Measurements from ENCODE around the gene C6orf132.
A peak's percentile ranks its signal among the peaks of the same experiment; 100 is the strongest.
"Not testable (repeated sequence)": the region's sequence is repeated elsewhere in the genome, so short reads cannot be mapped to it uniquely, and the experiment has no call there.

The C6orf132 gene

GRCh38 chr6:42158631-42159030, 16.2 kb upstream of the C6orf132 start:
- DNase-seq = no peak

- no peak for DNase-seq
Observed at GRCh38 chr6:42158011-42158410, 15.6 kb upstream of the C6orf132 start.

GRCh38 chr6:42156638-42157037, 14.2 kb upstream of the C6orf132 start:
- no peak for DNase-seq

- DNase-seq = no peak
Observed at GRCh38 chr6:42155293-42155692, 12.9 kb upstream of the C6orf132 start.

- DNase-seq = no peak
Observed at GRCh38 chr6:42154461-42155209, 12.2 kb upstream of the C6orf132 start.

- no peak for DNase-seq
Observed at GRCh38 chr6:42153921-42154320, 11.5 kb upstream of the C6orf132 start.

GRCh38 chr6:42152528-42153213, 10.3 kb upstream of the C6orf132 start:
- DNase-seq = not testable (repeated sequence)

GRCh38 chr6:42152024-42152423, 9.6 kb upstream of the C6orf132 start:
- no peak for DNase-seq

- DNase-seq = no peak
Observed at GRCh38 chr6:42150254-42150653, 7.8 kb upstream of the C6orf132 start.

- no peak for DNase-seq
Observed at GRCh38 chr6:42148058-42148457, 5.6 kb upstream of the C6orf132 start.

GRCh38 chr6:42147138-42147562, 4.7 kb upstream of the C6orf132 start:
- no peak for DNase-seq

GRCh38 chr6:42141603-42142117, 760 bp downstream of the C6orf132 start:
- DNase-seq = no peak

GRCh38 chr6:42140756-42141602, 1.4 kb downstream of the C6orf132 start:
- no peak for DNase-seq

- DNase-seq = no peak
Observed at GRCh38 chr6:42140032-42140431, 2.4 kb downstream of the C6orf132 start.

- no peak for DNase-seq
Observed at GRCh38 chr6:42138630-42139619, 3.5 kb downstream of the C6orf132 start.

- no peak for DNase-seq
Observed at GRCh38 chr6:42138190-42138589, 4.2 kb downstream of the C6orf132 start.

GRCh38 chr6:42137194-42137753, 5.1 kb downstream of the C6orf132 start:
- no peak for DNase-seq

GRCh38 chr6:42136508-42137193, 5.8 kb downstream of the C6orf132 start:
- peak; percentile 18 to 21 for DNase-seq

- no peak for DNase-seq
Observed at GRCh38 chr6:42135722-42136121, 6.7 kb downstream of the C6orf132 start.

- no peak for DNase-seq
Observed at GRCh38 chr6:42135161-42135560, 7.3 kb downstream of the C6orf132 start.

GRCh38 chr6:42133926-42134325, 8.5 kb downstream of the C6orf132 start:
- no peak for DNase-seq

Data from stimulated activated CD4-positive, alpha-beta T cell treated with anti-CD3 and anti-CD28 coated beads, Interleukin-2, amount 100 ng/mL, for 48 hours (primary cell).